ENCODE results near the gene NECTIN1.

GRCh38 chr11:119754656-119755355, 25.8 kb upstream of the NECTIN1 start:
- TF ChIP-seq CTCF (conservative IDR thresholded peaks at IDR 0.05 in 1 of 2, IDR thresholded peaks at IDR 0.05 in 1 of 2; ENCODE audit: extremely low read depth in 1 of 2, insufficient read depth in 1 of 2, low read depth in 1 of 2, low read length in 2 of 2) (no peak), EZH2 (IDR thresholded peaks at IDR 0.05; ENCODE audit: borderline replicate concordance, low read length) (no peak)
